ENCODE results near the gene UBE3D. TPM values are rescaled to one million over a fixed set of nuclear protein-coding genes. Genes with fewer than 3 reads are reported as not detected.

The UBE3D gene
- total RNA-seq, 1 experiment from 2014 or later, result 38.0 TPM

GRCh38 chr6:83108378-83108777, 42.7 kb upstream of the UBE3D start:
- intact Hi-C loops (cut with micrococcal nuclease; ENCODE audit: unreplicated experiment), result no loop called here

GRCh38 chr6:83098589-83098988, 32.9 kb upstream of the UBE3D start:
- no peak for DNase-seq (ENCODE audit: low spot score)
- POLR2A ChIA-PET (ENCODE audit: low non-redundant PET), result no interaction called here
- Histone ChIP-seq H3K4me3 (ENCODE audit: low read depth, low read length, poor library complexity, severe bottlenecking) (no peak overlapping the region), H3K27ac (ENCODE audit: low read depth, low read length, poor library complexity, severe bottlenecking) (no peak overlapping the region), H3K27me3 (replicated peaks; ENCODE audit: insufficient read depth, low read depth, low read length, poor library complexity) (no peaks in the 10 kb centered on the region), H3K36me3 (ENCODE audit: insufficient read depth, low read length, poor library complexity, severe bottlenecking) (peaks cover 13% of the 10 kb centered on the region), H3K9me3 (ENCODE audit: low read depth, low read length, poor library complexity, severe bottlenecking) (peaks cover 3% of the 10 kb centered on the region), H3K4me1 (ENCODE audit: insufficient read depth, low read length, poor library complexity, severe bottlenecking) (no peaks in the 10 kb centered on the region)
- no TSS peak for BruUV-seq (replicated peaks)
- TF ChIP-seq EZH2 (IDR thresholded peaks at IDR 0.05; ENCODE audit: borderline replicate concordance, low read depth, low read length, poor library complexity, severe bottlenecking) (no peak), CTCF (conservative IDR thresholded peaks at IDR 0.05; ENCODE audit: low read depth, low read length) (no peak)
- CTCF ChIA-PET, result no interaction called here
- intact Hi-C loops (cut with micrococcal nuclease; ENCODE audit: unreplicated experiment), result no loop called here

More at GRCh38 chr6:83108378-83108777, 42.7 kb upstream of the UBE3D start:
- Histone ChIP-seq H3K9me3 (ENCODE audit: low read depth, low read length, poor library complexity, severe bottlenecking) (peaks cover 9% of the 10 kb centered on the region), H3K4me3 (ENCODE audit: low read depth, low read length, poor library complexity, severe bottlenecking) (no peak overlapping the region), H3K4me1 (ENCODE audit: insufficient read depth, low read length, poor library complexity, severe bottlenecking) (no peaks in the 10 kb centered on the region), H3K27ac (ENCODE audit: low read depth, low read length, poor library complexity, severe bottlenecking) (no peak overlapping the region), H3K36me3 (ENCODE audit: insufficient read depth, low read length, poor library complexity, severe bottlenecking) (peaks cover 24% of the 10 kb centered on the region), H3K27me3 (replicated peaks; ENCODE audit: insufficient read depth, low read depth, low read length, poor library complexity) (no peaks in the 10 kb centered on the region)
- DNase-seq (ENCODE audit: low spot score), result no peak
- POLR2A ChIA-PET (ENCODE audit: low non-redundant PET), result no interaction called here
- CTCF ChIA-PET, result no interaction called here
- TF ChIP-seq CTCF (conservative IDR thresholded peaks at IDR 0.05; ENCODE audit: low read depth, low read length), result no peak
- no peak for TF ChIP-seq EZH2 (IDR thresholded peaks at IDR 0.05; ENCODE audit: borderline replicate concordance, low read depth, low read length, poor library complexity, severe bottlenecking)
- BruUV-seq (replicated peaks), result no TSS peak

GRCh38 chr6:83097675-83098074, 32.0 kb upstream of the UBE3D start:
- Histone ChIP-seq H3K4me1 (ENCODE audit: insufficient read depth, low read length, poor library complexity, severe bottlenecking) (no peaks in the 10 kb centered on the region), H3K36me3 (ENCODE audit: insufficient read depth, low read length, poor library complexity, severe bottlenecking) (peaks cover 13% of the 10 kb centered on the region), H3K9me3 (ENCODE audit: low read depth, low read length, poor library complexity, severe bottlenecking) (peaks cover 3% of the 10 kb centered on the region), H3K27me3 (replicated peaks; ENCODE audit: insufficient read depth, low read depth, low read length, poor library complexity) (no peaks in the 10 kb centered on the region), H3K27ac (ENCODE audit: low read depth, low read length, poor library complexity, severe bottlenecking) (no peak overlapping the region), H3K4me3 (ENCODE audit: low read depth, low read length, poor library complexity, severe bottlenecking) (no peak overlapping the region)
- ChIA-PET CTCF (no interaction called here), POLR2A (ENCODE audit: low non-redundant PET) (no interaction called here)
- no peak for DNase-seq (ENCODE audit: low spot score)
- intact Hi-C loops (cut with micrococcal nuclease; ENCODE audit: unreplicated experiment), result no loop called here
- no TSS peak for BruUV-seq (replicated peaks)
- TF ChIP-seq CTCF (conservative IDR thresholded peaks at IDR 0.05; ENCODE audit: low read depth, low read length) (no peak), EZH2 (IDR thresholded peaks at IDR 0.05; ENCODE audit: borderline replicate concordance, low read depth, low read length, poor library complexity, severe bottlenecking) (no peak)
